ENCODE measurements around the gene GPR161. TPM values are rescaled to one million over a fixed set of nuclear protein-coding genes. Genes with fewer than 3 reads are reported as not detected.
"Not testable (repeated sequence)": the region's sequence is repeated elsewhere in the genome, so short reads cannot be mapped to it uniquely, and the experiment has no call there.

The GPR161 gene, protein sequence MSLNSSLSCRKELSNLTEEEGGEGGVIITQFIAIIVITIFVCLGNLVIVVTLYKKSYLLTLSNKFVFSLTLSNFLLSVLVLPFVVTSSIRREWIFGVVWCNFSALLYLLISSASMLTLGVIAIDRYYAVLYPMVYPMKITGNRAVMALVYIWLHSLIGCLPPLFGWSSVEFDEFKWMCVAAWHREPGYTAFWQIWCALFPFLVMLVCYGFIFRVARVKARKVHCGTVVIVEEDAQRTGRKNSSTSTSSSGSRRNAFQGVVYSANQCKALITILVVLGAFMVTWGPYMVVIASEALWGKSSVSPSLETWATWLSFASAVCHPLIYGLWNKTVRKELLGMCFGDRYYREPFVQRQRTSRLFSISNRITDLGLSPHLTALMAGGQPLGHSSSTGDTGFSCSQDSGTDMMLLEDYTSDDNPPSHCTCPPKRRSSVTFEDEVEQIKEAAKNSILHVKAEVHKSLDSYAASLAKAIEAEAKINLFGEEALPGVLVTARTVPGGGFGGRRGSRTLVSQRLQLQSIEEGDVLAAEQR
- total RNA-seq, result under 1 TPM; 0.10 to 0.17 TPM

DNA sequence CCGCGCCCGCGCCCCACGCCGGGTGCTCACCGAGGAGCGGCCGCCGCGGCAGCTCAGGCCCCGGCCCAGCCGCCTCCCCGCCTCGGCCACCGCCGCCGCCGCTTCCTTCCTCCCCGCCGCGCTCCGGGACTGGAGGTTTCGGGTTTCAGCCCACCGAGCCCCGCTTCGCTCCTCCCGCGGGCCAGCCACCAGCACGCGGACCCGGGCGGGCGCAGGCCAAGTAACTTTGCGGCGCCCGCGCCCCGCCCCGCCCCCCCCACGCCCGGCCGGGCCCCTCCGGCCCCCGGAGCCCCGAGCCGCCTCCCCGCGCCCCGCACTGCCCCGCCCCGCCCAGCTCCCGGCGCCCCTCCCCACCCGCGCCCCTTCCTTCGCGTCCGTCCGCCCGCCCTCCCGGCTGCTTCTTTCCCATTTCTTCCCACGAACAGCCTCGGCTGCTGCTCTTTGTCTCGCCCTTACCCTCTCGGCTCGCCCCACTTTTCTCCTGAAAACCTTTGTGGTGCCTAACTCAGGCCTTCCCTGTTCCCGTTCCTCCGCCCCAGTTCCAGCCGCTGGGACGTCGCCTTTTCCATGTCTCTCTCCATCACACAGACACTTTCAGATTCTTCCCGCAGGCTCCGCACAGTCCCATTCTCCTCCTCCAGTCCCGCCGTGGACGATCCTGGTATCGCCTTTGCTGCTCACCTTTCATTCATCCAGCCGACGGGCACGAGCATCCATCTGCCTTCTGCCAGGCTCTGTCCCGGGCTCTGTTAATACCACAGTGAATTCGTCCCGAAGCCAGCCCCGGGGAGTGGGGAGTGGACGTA, at the start of gene GPR161:
GPR161 (minus strand) TSS at position 222 of the 806 bp plus-strand sequence. CDS start 32,080 bp downstream, outside the sequence.
- Mint-ChIP-seq H3K4me3 (peak within 1 kb of the TSS; percentile 75), H3K4me1 (peaks cover 20% of the 10 kb centered on the region), H3K27me3 (peaks cover 48% of the 10 kb centered on the region), H3K9me3 (no peaks in the 10 kb centered on the region), H3K36me3 (ENCODE audit: low read depth) (no peaks in the 10 kb centered on the region), H3K27ac (peak within 1 kb of the TSS; percentile 62)
- DNase-seq, result peak; percentile 9
- ChIA-PET CTCF (no interaction called here), POLR2A (no interaction called here)

DNA sequence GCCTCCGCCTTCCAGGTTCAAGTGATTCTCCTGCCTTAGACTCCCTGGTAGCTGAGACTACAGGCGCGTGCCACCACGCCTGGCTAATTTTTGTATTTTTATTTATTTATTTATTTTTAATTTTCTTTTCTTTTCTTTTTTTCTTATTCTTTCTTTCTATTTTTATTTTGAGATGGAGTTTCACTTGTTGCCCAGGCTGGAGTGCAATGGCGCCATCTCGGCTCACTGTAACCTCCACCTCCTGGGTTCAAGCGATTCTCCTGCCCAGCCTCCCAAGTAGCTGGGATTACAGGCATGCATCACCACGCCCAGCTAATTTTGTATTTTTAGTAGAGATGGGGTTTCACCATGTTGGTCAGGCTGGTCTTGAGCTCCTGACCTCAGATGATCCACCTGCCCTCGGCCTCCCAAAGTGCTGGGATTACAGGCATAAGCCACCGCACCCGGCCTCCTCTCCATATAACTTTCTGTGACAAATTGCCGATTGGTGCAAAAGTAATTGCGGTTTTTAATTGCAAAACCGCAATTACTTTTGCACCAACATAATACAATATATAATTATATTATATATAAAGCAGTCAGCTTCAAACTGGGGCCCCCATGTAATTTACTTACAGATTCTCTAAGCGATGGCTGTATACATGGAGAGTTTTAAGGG, 44.5 kb upstream of the GPR161 start:
- peaks cover 12% of the 10 kb centered on the region for H3K4me1 Mint-ChIP-seq
- CTCF ChIA-PET, result interaction anchor here (0.6 to 1.8 kb wide), 3 partner anchors 55 to 1679 kb away, joined by 3 to 4 read pairs (median 4); no protein-coding TSS in a partner anchor
- H3K4me3 Mint-ChIP-seq, H3K27me3 Mint-ChIP-seq, POLR2A ChIA-PET, H3K27ac Mint-ChIP-seq, H3K9me3 Mint-ChIP-seq, DNase-seq: not testable (repeated sequence)
- H3K36me3 Mint-ChIP-seq (ENCODE audit: low read depth), result peaks cover 12% of the 10 kb centered on the region

- peak; percentile 20 for DNase-seq
- H3K27ac Mint-ChIP-seq, result no peak overlapping the region
- CTCF ChIA-PET, result interaction anchor here (0.6 to 1.8 kb wide), 4 partner anchors 13 to 163 kb away, joined by 3 to 4 read pairs (median 3); no protein-coding TSS in a partner anchor
These were observed 43.4 kb upstream of the GPR161 start for GRCh38 chr1:168180148-168180524.

DNA sequence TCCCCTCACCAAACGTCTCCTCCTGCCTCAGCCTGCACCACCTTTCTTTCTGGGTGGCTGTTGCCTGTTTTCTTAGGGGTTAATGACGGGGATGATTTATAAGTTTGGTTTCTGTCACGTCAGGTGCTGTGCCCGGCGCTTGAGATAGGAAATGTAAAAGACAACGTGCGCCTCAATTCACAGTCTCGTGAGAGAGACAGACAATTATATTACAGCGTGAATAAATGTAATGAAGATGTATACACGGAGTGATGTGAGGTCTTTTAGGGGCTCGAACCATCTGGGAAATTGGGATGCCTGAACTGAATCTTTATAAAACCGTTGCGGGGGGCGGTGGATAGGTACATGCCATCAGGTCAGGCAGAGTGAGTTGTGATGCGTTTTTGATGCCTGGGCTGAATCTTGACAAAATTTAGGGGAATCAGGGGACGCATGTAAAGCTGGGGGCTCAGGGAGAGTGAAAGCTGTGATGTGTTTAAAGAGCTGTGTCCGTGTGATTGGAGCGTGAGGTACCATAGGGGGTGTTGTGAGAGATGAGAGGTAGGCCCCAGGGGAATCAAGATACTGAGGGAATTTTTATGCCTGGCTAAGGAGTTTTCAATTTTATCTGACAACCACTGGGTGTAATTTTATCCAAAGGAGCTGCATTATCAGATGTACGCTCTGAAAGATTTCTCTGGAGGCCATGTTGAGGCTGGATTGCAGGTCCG, 42.9 kb upstream of the GPR161 start:
- Mint-ChIP-seq H3K36me3 (ENCODE audit: low read depth) (peaks cover 6% of the 10 kb centered on the region), H3K4me3 (no peak overlapping the region), H3K27me3 (peaks cover 3% of the 10 kb centered on the region), H3K9me3 (no peaks in the 10 kb centered on the region), H3K4me1 (peaks cover 12% of the 10 kb centered on the region), H3K27ac (no peak overlapping the region)
- POLR2A ChIA-PET, result interaction anchor here (0.6 kb wide), 1 partner anchor 130 kb away, joined by 3 read pairs; no protein-coding TSS in a partner anchor
- DNase-seq, result peak; percentile 9
- CTCF ChIA-PET, result interaction anchor here (1.0 to 1.6 kb wide), 2 partner anchors 58 to 164 kb away, joined by 3 read pairs; no protein-coding TSS in a partner anchor

More at GRCh38 chr1:168180148-168180524, 43.4 kb upstream of the GPR161 start:
- H3K27me3 Mint-ChIP-seq, result no peaks in the 10 kb centered on the region
- POLR2A ChIA-PET, result interaction anchor here (0.6 kb wide), 1 partner anchor 130 kb away, joined by 3 read pairs; no protein-coding TSS in a partner anchor
- H3K36me3 Mint-ChIP-seq (ENCODE audit: low read depth), result peaks cover 9% of the 10 kb centered on the region
- peaks cover 12% of the 10 kb centered on the region for H3K4me1 Mint-ChIP-seq
- H3K4me3 Mint-ChIP-seq, result no peak overlapping the region
- H3K9me3 Mint-ChIP-seq, result no peaks in the 10 kb centered on the region

GRCh38 chr1:168178638-168179437, 42.1 kb upstream of the GPR161 start, which contains the start of gene TIPRL:
TSS of gene TIPRL (plus strand) at chr1:168178962. CDS start at chr1:168179078, 116 bp downstream.
- peak; percentile 96 for DNase-seq
- ChIA-PET POLR2A (no interaction called here), CTCF (interaction anchor here (1.1 to 1.6 kb wide), 2 partner anchors 10 to 164 kb away, joined by 3 read pairs; no protein-coding TSS in a partner anchor)
- peaks cover 2% of the 10 kb centered on the region for H3K36me3 Mint-ChIP-seq (ENCODE audit: low read depth)
- H3K4me3 Mint-ChIP-seq, result no peak within 1 kb of the TSS
- H3K27me3 Mint-ChIP-seq, result peaks cover 3% of the 10 kb centered on the region
- H3K9me3 Mint-ChIP-seq, result no peaks in the 10 kb centered on the region
- peaks cover 10% of the 10 kb centered on the region for H3K4me1 Mint-ChIP-seq
- no peak within 1 kb of the TSS for H3K27ac Mint-ChIP-seq

DNA sequence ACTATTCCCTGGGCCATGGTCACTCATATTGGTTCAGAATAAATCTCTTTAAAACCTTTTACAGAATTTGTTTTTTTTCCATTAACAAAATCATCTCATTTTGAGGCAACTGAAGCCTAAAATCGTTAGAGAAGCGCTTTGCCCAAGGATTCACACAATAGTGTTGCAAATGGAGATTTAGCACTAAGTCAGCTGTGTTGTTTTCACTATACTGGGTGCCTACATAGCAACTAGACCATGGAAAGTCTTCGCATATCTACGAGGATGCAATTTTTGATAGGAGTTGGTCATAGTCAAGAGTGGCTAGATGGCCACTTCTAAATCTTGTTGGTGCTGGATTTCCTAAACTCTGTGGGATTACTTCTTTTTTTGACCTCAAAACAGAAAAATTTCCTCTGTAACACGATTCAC, 41.5 kb upstream of the GPR161 start:
- Mint-ChIP-seq H3K36me3 (ENCODE audit: low read depth) (no peaks in the 10 kb centered on the region), H3K9me3 (no peaks in the 10 kb centered on the region), H3K4me1 (peaks cover 8% of the 10 kb centered on the region), H3K4me3 (no peak overlapping the region), H3K27ac (no peak overlapping the region), H3K27me3 (peaks cover 5% of the 10 kb centered on the region)
- DNase-seq, result no peak
- ChIA-PET CTCF (interaction anchor here (0.6 to 1.6 kb wide), 4 partner anchors 10 to 1171 kb away, joined by 3 read pairs; no protein-coding TSS in a partner anchor), POLR2A (no interaction called here)

GRCh38 chr1:168172250-168172915, 35.7 kb upstream of the GPR161 start:
- Mint-ChIP-seq H3K36me3 (ENCODE audit: low read depth) (no peaks in the 10 kb centered on the region), H3K4me1 (no peaks in the 10 kb centered on the region), H3K27me3 (peaks cover 9% of the 10 kb centered on the region), H3K27ac (no peak overlapping the region), H3K9me3 (no peaks in the 10 kb centered on the region), H3K4me3 (no peak overlapping the region)
- POLR2A ChIA-PET, result interaction anchor here (0.6 kb wide), 1 partner anchor 26 kb away, joined by 3 read pairs; no protein-coding TSS in a partner anchor
- CTCF ChIA-PET, result no interaction called here
- no peak for DNase-seq

- Mint-ChIP-seq H3K9me3 (no peaks in the 10 kb centered on the region), H3K27ac (no peak overlapping the region), H3K4me3 (no peak overlapping the region), H3K36me3 (ENCODE audit: low read depth) (no peaks in the 10 kb centered on the region), H3K27me3 (peaks cover 9% of the 10 kb centered on the region), H3K4me1 (no peaks in the 10 kb centered on the region)
- POLR2A ChIA-PET, result interaction anchor here (0.6 kb wide), 1 partner anchor 68 kb away, joined by 5 read pairs; no protein-coding TSS in a partner anchor
- no peak for DNase-seq
- CTCF ChIA-PET, result interaction anchor here (0.6 to 0.8 kb wide), 3 partner anchors 9 to 56 kb away, joined by 3 to 4 read pairs (median 4); no protein-coding TSS in a partner anchor
These were observed 34.1 kb upstream of the GPR161 start for GRCh38 chr1:168170564-168171508.

- Mint-ChIP-seq H3K36me3 (ENCODE audit: low read depth) (no peaks in the 10 kb centered on the region), H3K9me3 (no peaks in the 10 kb centered on the region), H3K4me1 (no peaks in the 10 kb centered on the region), H3K27ac (no peak overlapping the region), H3K27me3 (peaks cover 1% of the 10 kb centered on the region), H3K4me3 (no peak overlapping the region)
- POLR2A ChIA-PET, result no interaction called here
- CTCF ChIA-PET, result interaction anchor here (0.6 to 1.1 kb wide), 7 partner anchors 9 to 564 kb away, joined by 3 to 4 read pairs (median 3); no protein-coding TSS in a partner anchor
- no peak for DNase-seq
These were observed 31.1 kb upstream of the GPR161 start for GRCh38 chr1:168167806-168168205.

- no peaks in the 10 kb centered on the region for H3K4me1 Mint-ChIP-seq
- H3K4me3 Mint-ChIP-seq, result no peak overlapping the region
- CTCF ChIA-PET, result interaction anchor here (1.1 kb wide), 1 partner anchor 82 kb away, joined by 3 read pairs; no protein-coding TSS in a partner anchor
These were observed 28.0 kb upstream of the GPR161 start for GRCh38 chr1:168164771-168165170.

More at GRCh38 chr1:168164771-168165170, 28.0 kb upstream of the GPR161 start:
- POLR2A ChIA-PET, result no interaction called here
- Mint-ChIP-seq H3K9me3 (peaks cover 3% of the 10 kb centered on the region), H3K27ac (no peak overlapping the region), H3K36me3 (ENCODE audit: low read depth) (no peaks in the 10 kb centered on the region), H3K27me3 (peaks cover 4% of the 10 kb centered on the region)
- DNase-seq, result no peak

Data from activated CD4-positive, alpha-beta T cell treated with anti-CD3 and anti-CD28 coated beads, Interleukin-2, amount 10 ng/mL, durations not matched to agents 7 days and 5 days (primary cell).